ENCODE measurements around the gene SUPT3H.

DNA sequence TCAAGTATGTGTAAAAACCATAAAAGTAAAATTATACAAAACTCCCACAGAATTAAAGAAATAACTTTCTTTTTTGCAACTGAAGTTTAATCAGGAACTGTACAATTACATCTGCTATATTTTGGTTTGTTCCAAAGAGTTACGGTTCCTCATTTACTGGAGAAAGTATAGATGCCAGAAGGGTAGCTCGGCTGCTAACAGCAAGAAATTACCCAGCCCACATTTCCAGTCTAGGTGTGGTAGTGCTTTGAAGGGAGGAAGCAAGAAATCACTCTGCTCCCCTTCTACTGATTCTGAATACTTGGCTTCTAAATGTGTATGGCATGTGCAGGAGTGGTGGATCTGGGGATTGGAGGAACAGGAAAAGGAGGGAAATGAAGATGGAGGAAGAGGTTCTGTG is 549.0 kb downstream of the SUPT3H start:
- TF ChIP-seq, protein P1, sequence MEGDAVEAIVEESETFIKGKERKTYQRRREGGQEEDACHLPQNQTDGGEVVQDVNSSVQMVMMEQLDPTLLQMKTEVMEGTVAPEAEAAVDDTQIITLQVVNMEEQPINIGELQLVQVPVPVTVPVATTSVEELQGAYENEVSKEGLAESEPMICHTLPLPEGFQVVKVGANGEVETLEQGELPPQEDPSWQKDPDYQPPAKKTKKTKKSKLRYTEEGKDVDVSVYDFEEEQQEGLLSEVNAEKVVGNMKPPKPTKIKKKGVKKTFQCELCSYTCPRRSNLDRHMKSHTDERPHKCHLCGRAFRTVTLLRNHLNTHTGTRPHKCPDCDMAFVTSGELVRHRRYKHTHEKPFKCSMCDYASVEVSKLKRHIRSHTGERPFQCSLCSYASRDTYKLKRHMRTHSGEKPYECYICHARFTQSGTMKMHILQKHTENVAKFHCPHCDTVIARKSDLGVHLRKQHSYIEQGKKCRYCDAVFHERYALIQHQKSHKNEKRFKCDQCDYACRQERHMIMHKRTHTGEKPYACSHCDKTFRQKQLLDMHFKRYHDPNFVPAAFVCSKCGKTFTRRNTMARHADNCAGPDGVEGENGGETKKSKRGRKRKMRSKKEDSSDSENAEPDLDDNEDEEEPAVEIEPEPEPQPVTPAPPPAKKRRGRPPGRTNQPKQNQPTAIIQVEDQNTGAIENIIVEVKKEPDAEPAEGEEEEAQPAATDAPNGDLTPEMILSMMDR (IDR thresholded peaks at IDR 0.05): no peak
- TF ChIP-seq POLR2A (IDR thresholded peaks at IDR 0.05): no peak

Measured in transverse colon (tissue), 3 donors.